Gastrocnemius medialis (tissue), 4 donors: Measurements from ENCODE around the gene DSC1.

Source experiments
- POLR2A ChIP-seq, 2 donors: fragments of 450-650 bp; IDR thresholded peaks; one replicate each; pipeline ENCODE4 v1.6.1; 2017; ENCODE audit warnings: antibody characterized with exemption in 2 of 2, mild to moderate bottlenecking in 2 of 2, moderate library complexity in 2 of 2
- TF ChIP-seq, protein P1 (sequence below), 5 experiments: fragments of 450-650 bp in 3 of 5; fragments of 200-600 bp in 2 of 5; sonication (generic) in 2 of 5; IDR thresholded peaks in 4 of 5; conservative IDR thresholded peaks in 1 of 5; 1 replicate in 4 of 5; 2 replicates in 1 of 5; pipeline ENCODE4 v1.5.1; 2016 to 2019; ENCODE audit warnings: antibody characterized with exemption in 5 of 5, mild to moderate bottlenecking in 3 of 5, moderate library complexity in 3 of 5

GRCh38 chr18:31125878-31126277 lies 36.8 kb downstream of the DSC1 start:
- TF ChIP-seq, protein P1, sequence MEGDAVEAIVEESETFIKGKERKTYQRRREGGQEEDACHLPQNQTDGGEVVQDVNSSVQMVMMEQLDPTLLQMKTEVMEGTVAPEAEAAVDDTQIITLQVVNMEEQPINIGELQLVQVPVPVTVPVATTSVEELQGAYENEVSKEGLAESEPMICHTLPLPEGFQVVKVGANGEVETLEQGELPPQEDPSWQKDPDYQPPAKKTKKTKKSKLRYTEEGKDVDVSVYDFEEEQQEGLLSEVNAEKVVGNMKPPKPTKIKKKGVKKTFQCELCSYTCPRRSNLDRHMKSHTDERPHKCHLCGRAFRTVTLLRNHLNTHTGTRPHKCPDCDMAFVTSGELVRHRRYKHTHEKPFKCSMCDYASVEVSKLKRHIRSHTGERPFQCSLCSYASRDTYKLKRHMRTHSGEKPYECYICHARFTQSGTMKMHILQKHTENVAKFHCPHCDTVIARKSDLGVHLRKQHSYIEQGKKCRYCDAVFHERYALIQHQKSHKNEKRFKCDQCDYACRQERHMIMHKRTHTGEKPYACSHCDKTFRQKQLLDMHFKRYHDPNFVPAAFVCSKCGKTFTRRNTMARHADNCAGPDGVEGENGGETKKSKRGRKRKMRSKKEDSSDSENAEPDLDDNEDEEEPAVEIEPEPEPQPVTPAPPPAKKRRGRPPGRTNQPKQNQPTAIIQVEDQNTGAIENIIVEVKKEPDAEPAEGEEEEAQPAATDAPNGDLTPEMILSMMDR (IDR thresholded peaks at IDR 0.05 in 4 of 5, conservative IDR thresholded peaks at IDR 0.05 in 1 of 5), result no peak
- TF ChIP-seq POLR2A (IDR thresholded peaks at IDR 0.05), result no peak
